ENCODE data around the gene PRR5L. TPM values are rescaled to one million over a fixed set of nuclear protein-coding genes. Genes with fewer than 3 reads are reported as not detected.

Gene PRR5L
- total RNA-seq, 3 donors from 2014 or later = 5.1 to 10.0 (median 8.5) TPM

DNA sequence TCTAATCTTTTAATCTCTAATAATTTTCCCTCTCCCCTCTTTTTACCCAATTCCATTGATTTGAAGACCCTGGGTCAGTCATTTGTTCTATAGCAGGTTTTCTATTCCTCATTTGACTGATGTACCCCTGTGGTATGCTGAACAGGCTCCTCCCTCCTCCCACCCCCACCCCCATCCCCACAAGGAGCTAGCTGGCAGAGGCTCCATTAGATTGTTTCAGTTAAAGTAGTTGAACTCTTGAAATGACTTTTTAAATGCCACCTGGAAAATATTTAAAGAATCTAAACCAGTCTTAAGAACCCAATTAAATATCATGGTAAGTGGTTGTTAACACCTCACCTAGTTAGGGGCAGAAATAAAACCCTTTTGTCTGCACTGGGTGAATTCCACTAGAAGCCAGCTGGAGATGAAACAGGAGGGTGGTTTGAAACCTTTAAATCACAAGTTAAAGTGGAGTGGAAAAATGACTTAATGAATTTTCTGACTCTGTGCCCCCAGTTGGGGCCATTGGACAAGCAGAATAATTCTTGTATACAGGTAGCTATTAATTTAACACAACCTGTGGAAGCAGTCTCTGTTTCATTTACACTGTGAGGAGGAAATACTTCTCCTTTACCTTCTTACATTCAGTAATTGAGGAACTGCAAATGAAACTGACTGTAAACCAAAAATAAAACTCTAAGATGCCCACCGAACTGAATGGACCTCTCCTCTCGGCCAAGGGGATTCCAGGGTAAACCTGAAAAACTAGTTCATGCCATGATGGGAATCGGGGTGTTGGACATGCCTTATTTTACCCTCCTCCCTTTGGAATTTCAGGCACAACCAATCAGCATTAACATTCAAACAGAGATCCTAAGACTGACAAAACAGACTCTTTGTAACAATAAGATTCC, 30.7 kb downstream of the PRR5L start:
- Mint-ChIP-seq H3K36me3 (ENCODE audit: insufficient read depth) (no peaks in the 10 kb centered on the region), H3K4me3 (no peak overlapping the region)

GRCh38 chr11:36328966-36329673, 33.0 kb downstream of the PRR5L start:
- peaks cover 4% of the 10 kb centered on the region for H3K4me1 Mint-ChIP-seq (ENCODE audit: low read depth)
- H3K9me3 Mint-ChIP-seq = no peaks in the 10 kb centered on the region

More for the DNA sequence above, 30.7 kb downstream of the PRR5L start:
- Mint-ChIP-seq H3K9me3 (no peaks in the 10 kb centered on the region), H3K27me3 (ENCODE audit: low read depth) (no peaks in the 10 kb centered on the region), H3K4me1 (ENCODE audit: low read depth) (peaks cover 5% of the 10 kb centered on the region)
- DNase-seq (no peak), ATAC-seq (no peak)

GRCh38 chr11:36330411-36330810, 34.3 kb downstream of the PRR5L start:
- no peaks in the 10 kb centered on the region for H3K9me3 Mint-ChIP-seq
- H3K4me3 Mint-ChIP-seq = no peak overlapping the region
- peaks cover 4% of the 10 kb centered on the region for H3K4me1 Mint-ChIP-seq (ENCODE audit: low read depth)
- H3K36me3 Mint-ChIP-seq (ENCODE audit: insufficient read depth) = no peaks in the 10 kb centered on the region
- DNase-seq = no peak
- no peaks in the 10 kb centered on the region for H3K27me3 Mint-ChIP-seq (ENCODE audit: low read depth)
- ATAC-seq = no peak

More at GRCh38 chr11:36328966-36329673, 33.0 kb downstream of the PRR5L start:
- Mint-ChIP-seq H3K27me3 (ENCODE audit: low read depth) (no peaks in the 10 kb centered on the region), H3K4me3 (no peak overlapping the region), H3K36me3 (ENCODE audit: insufficient read depth) (no peaks in the 10 kb centered on the region)
- ATAC-seq (no peak), DNase-seq (no peak)

DNA sequence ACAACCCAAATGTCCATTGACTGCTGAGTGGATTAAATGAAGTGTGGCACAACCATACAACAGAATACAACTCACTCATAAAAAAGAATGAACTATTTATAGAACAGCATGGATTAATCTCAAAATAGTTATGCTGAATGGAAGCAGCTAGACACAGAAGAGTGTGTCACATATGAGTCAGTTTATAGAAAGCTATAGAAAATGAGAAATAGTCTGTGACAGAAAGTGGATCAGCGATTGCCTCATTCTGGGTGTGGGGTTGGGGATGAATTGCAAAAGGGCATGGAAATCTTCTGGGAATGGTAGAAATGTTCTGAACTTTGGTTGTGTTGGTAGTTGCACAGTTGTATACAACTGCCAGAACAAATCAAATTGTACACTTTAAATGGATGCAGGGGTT, 37.4 kb downstream of the PRR5L start:
- Mint-ChIP-seq H3K4me1 (ENCODE audit: low read depth) (peaks cover 3% of the 10 kb centered on the region), H3K9me3 (no peaks in the 10 kb centered on the region), H3K36me3 (ENCODE audit: insufficient read depth) (no peaks in the 10 kb centered on the region), H3K4me3 (no peak overlapping the region), H3K27me3 (ENCODE audit: low read depth) (peaks cover 2% of the 10 kb centered on the region)
- DNase-seq = no peak
- no peak for ATAC-seq

GRCh38 chr11:36333897-36334296, 37.8 kb downstream of the PRR5L start:
- H3K4me1 Mint-ChIP-seq (ENCODE audit: low read depth) = peaks cover 3% of the 10 kb centered on the region

DNA sequence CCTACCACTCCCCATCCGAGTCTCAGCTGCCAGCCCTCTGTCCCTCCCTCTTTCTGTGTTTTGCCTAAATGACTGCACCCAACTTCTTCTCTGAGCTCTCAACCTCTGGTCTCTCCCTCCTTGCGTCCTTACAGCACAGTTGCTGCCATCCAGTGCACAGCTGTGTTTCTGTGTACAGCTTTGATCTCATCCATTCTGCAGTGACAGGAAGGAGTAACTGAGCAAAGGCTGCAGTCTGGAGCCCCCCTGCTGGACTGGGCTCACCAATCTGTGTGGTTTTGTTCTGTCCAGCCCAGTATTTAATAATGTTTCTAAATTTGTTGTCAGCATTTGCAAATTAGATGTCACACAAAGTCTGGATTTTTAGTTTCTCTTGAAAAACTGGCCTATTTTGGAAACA, 43.8 kb downstream of the PRR5L start:
- ATAC-seq (no peak), DNase-seq (no peak)
- Mint-ChIP-seq H3K4me3 (no peak overlapping the region), H3K36me3 (ENCODE audit: insufficient read depth) (no peaks in the 10 kb centered on the region), H3K4me1 (ENCODE audit: low read depth) (peaks cover 3% of the 10 kb centered on the region), H3K9me3 (no peaks in the 10 kb centered on the region), H3K27me3 (ENCODE audit: low read depth) (peaks cover 28% of the 10 kb centered on the region)

More at GRCh38 chr11:36333897-36334296, 37.8 kb downstream of the PRR5L start:
- Mint-ChIP-seq H3K9me3 (no peaks in the 10 kb centered on the region), H3K36me3 (ENCODE audit: insufficient read depth) (no peaks in the 10 kb centered on the region), H3K27me3 (ENCODE audit: low read depth) (peaks cover 2% of the 10 kb centered on the region), H3K4me3 (no peak overlapping the region)
- no peak for ATAC-seq
- no peak for DNase-seq

GRCh38 chr11:36340897-36341296, 44.8 kb downstream of the PRR5L start:
- Mint-ChIP-seq H3K27me3 (ENCODE audit: low read depth) (peaks cover 32% of the 10 kb centered on the region), H3K36me3 (ENCODE audit: insufficient read depth) (no peaks in the 10 kb centered on the region), H3K4me3 (no peak overlapping the region), H3K4me1 (ENCODE audit: low read depth) (peaks cover 3% of the 10 kb centered on the region), H3K9me3 (no peaks in the 10 kb centered on the region)
- no peak for ATAC-seq
- no peak for DNase-seq

- H3K36me3 Mint-ChIP-seq (ENCODE audit: insufficient read depth) = no peaks in the 10 kb centered on the region
- peaks cover 32% of the 10 kb centered on the region for H3K27me3 Mint-ChIP-seq (ENCODE audit: low read depth)
- peaks cover 5% of the 10 kb centered on the region for H3K4me1 Mint-ChIP-seq (ENCODE audit: low read depth)
- DNase-seq (no peak), ATAC-seq (no peak)
- no peak overlapping the region for H3K4me3 Mint-ChIP-seq
- no peaks in the 10 kb centered on the region for H3K9me3 Mint-ChIP-seq
These were observed 45.8 kb downstream of the PRR5L start for GRCh38 chr11:36341915-36342314.

DNA sequence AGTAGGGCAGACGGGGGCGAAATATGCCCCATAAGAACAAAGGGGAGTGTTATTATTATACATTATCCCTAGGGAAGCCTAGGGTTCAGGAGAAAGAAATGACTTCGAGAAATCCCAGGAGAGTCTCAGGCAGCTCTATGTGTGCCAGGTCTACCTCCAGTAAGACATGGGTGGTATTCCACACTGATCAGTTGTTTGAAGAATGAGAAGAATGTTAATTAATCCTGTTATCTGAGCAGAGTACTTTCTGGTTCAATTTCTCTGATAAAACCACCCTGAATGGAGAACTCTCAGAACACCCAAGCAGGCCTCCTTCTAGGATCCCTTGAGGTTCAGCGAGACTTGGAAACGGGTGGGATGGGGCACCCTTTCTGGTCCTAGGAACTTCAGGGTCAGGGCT, 46.2 kb downstream of the PRR5L start:
- Mint-ChIP-seq H3K27me3 (ENCODE audit: low read depth) (peaks cover 32% of the 10 kb centered on the region), H3K36me3 (ENCODE audit: insufficient read depth) (no peaks in the 10 kb centered on the region), H3K4me1 (ENCODE audit: low read depth) (peaks cover 5% of the 10 kb centered on the region), H3K9me3 (no peaks in the 10 kb centered on the region), H3K4me3 (no peak overlapping the region)
- no peak for ATAC-seq
- DNase-seq = no peak

GRCh38 chr11:36343436-36343835, 47.3 kb downstream of the PRR5L start:
- ATAC-seq (peak; percentile 34 to 56), DNase-seq (no peak)
- no peak overlapping the region for H3K4me3 Mint-ChIP-seq
- H3K27me3 Mint-ChIP-seq (ENCODE audit: low read depth) = peaks cover 30% of the 10 kb centered on the region
- no peaks in the 10 kb centered on the region for H3K36me3 Mint-ChIP-seq (ENCODE audit: insufficient read depth)
- H3K9me3 Mint-ChIP-seq = no peaks in the 10 kb centered on the region
- H3K4me1 Mint-ChIP-seq (ENCODE audit: low read depth) = peaks cover 10% of the 10 kb centered on the region

GRCh38 chr11:36345084-36345511, 49.0 kb downstream of the PRR5L start:
- Mint-ChIP-seq H3K27me3 (ENCODE audit: low read depth) (peaks cover 27% of the 10 kb centered on the region), H3K9me3 (no peaks in the 10 kb centered on the region), H3K4me3 (no peak overlapping the region), H3K4me1 (ENCODE audit: low read depth) (peaks cover 15% of the 10 kb centered on the region), H3K36me3 (ENCODE audit: insufficient read depth) (no peaks in the 10 kb centered on the region)
- DNase-seq (no peak), ATAC-seq (no peak)

DNA sequence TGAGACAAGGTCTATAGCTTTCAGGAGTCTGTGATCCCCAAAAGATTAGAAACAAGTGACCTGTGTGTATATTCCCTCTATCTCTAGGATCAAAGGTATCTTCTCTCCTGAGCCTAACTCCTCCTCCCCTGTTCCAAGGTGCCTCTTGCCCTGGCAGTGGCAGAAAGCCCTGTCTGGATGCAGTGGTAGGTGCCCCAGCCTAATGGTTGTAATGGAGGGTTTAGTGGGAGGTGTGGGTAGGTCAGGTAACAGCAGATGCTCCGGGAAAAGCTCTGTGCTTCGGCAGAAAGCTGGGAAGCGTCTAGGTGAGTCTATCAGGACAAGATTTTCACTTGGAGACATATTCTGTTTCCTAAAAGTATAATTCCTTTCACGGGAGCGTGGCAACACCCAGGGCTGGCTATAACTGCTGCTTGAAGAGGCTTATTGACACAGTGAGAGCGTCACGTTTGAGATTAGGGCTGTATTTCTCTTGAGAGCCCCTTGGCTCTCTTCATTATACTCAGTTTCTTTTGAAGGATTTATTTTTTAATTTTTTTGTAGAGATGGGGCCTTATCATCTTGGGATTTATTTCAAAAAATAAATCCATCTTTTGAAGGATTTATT, 49.5 kb downstream of the PRR5L start:
- H3K4me1 Mint-ChIP-seq (ENCODE audit: low read depth) = peaks cover 16% of the 10 kb centered on the region
- ATAC-seq (no peak), DNase-seq (no peak)
- H3K27me3 Mint-ChIP-seq (ENCODE audit: low read depth) = peaks cover 24% of the 10 kb centered on the region
- H3K4me3 Mint-ChIP-seq = no peak overlapping the region
- no peaks in the 10 kb centered on the region for H3K36me3 Mint-ChIP-seq (ENCODE audit: insufficient read depth)
- no peaks in the 10 kb centered on the region for H3K9me3 Mint-ChIP-seq

- H3K9me3 Mint-ChIP-seq = no peaks in the 10 kb centered on the region
- no peaks in the 10 kb centered on the region for H3K36me3 Mint-ChIP-seq (ENCODE audit: insufficient read depth)
- no peak overlapping the region for H3K4me3 Mint-ChIP-seq
- DNase-seq = no peak
- H3K4me1 Mint-ChIP-seq (ENCODE audit: low read depth) = peaks cover 16% of the 10 kb centered on the region
- peak; percentile 13 to 23 for ATAC-seq
- peaks cover 15% of the 10 kb centered on the region for H3K27me3 Mint-ChIP-seq (ENCODE audit: low read depth)
These were observed 50.7 kb downstream of the PRR5L start for GRCh38 chr11:36346562-36347383.
